ENCODE data around the gene CSRP2. TPM values are rescaled to one million over a fixed set of nuclear protein-coding genes. Genes with fewer than 3 reads are reported as not detected.

CSRP2 gene
- total RNA-seq, 1 experiment from 2014 or later = 158 TPM

DNA sequence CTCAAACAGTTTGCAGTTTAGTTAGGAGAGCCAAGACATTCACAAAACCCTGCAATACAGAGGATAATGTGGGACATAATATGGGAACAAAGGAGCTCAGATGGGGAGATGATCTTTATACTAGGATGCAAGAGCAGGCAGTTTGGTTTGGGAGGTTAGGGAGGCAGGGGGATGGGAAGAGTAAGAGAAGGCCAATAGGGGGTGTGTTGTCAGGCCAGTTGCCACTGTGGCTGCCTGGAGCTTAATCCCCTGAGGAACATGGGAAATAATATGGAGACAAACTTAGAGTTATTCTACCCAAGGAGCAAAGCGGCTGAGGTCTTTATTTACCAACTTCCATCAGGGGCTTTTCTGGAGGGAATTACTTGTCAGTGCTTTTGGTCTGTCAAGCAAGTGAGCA lies 10.0 kb upstream of the CSRP2 start:
- Histone ChIP-seq H2BK20ac (ENCODE audit: low read depth, low read length, poor library complexity, severe bottlenecking) (no peak overlapping the region), H3K9ac (ENCODE audit: extremely low read depth, insufficient read length, low read length) (no peak overlapping the region), H3T11ph (ENCODE audit: low read length) (no peak overlapping the region), H4K8ac (replicated peaks; ENCODE audit: insufficient read length, low read depth, low read length) (no peak overlapping the region), H3K4me2 (ENCODE audit: insufficient read depth, insufficient read length, low read length) (no peak overlapping the region), H3K79me1 (ENCODE audit: insufficient read depth, low read depth, low read length, poor library complexity, severe bottlenecking) (no peaks in the 10 kb centered on the region), H3K4me1 (ENCODE audit: insufficient read depth, low read length) (peaks cover 3% of the 10 kb centered on the region; the same call in 1 of the 2 replicates), H2BK120ac (ENCODE audit: low read depth, low read length, poor library complexity, severe bottlenecking) (no peak overlapping the region), H4K20me1 (ENCODE audit: control insufficient read depth, insufficient read depth, insufficient read length) (no peaks in the 10 kb centered on the region), H3K9me3 (ENCODE audit: control insufficient read depth, low read depth, low read length) (no peaks in the 10 kb centered on the region), H4K5ac (ENCODE audit: insufficient read length, low read depth, low read length) (no peak overlapping the region), H2AK5ac (ENCODE audit: insufficient read length, low read length) (no peak overlapping the region), H2BK5ac (ENCODE audit: insufficient read length, low read length) (no peak overlapping the region), H3K18ac (ENCODE audit: insufficient read length, low read depth, low read length) (no peak overlapping the region), H4K91ac (ENCODE audit: insufficient read length, low read depth, low read length) (no peak overlapping the region), H3K27ac (ENCODE audit: insufficient read length, low read depth, low read length) (no peak overlapping the region), H2BK15ac (ENCODE audit: low read depth, low read length) (no peak overlapping the region), H3K14ac (ENCODE audit: insufficient read depth, low read length) (no peak overlapping the region), H3K79me2 (ENCODE audit: insufficient read depth, low read length) (no peaks in the 10 kb centered on the region), H3K27me3 (ENCODE audit: insufficient read depth, low read length) (no peaks in the 10 kb centered on the region), H3K23me2 (ENCODE audit: insufficient read length, low read depth, low read length, poor library complexity, severe bottlenecking) (no peaks in the 10 kb centered on the region), H3K56ac (ENCODE audit: insufficient read length, low read depth, low read length) (no peak overlapping the region), H3K4ac (ENCODE audit: low read depth, low read length) (no peak overlapping the region), H2BK12ac (ENCODE audit: insufficient read length, low read depth, low read length) (no peak overlapping the region), H3K23ac (ENCODE audit: insufficient read length, low read depth, low read length) (no peak overlapping the region), H2AFZ (ENCODE audit: low read length) (no peak overlapping the region)
- Mint-ChIP-seq H3K27me3 (ENCODE audit: low read depth) (peaks cover 1% of the 10 kb centered on the region), H3K27ac (no peak overlapping the region), H3K9me3 (peaks cover 5 to 7% of the 10 kb centered on the region in 2 experiments; a peak in 4 of 5 replicates), H3K36me3 (ENCODE audit: insufficient read depth in 1 of 3, low read depth in 3 of 3) (peaks cover 0 to 3% (median 2%) of the 10 kb centered on the region in 3 experiments; a peak in 3 of 7 replicates), H3K4me1 (peaks cover 13 to 30% of the 10 kb centered on the region in 2 experiments), H3K4me3 (no peak overlapping the region)
- no peak for DNase-seq
- WGBS (ENCODE audit: extremely low coverage, insufficient read length, low lambda C conversion rate) = no CpG with 5 or more reads among the region's 1 CpG
- TF ChIP-seq, protein P1, sequence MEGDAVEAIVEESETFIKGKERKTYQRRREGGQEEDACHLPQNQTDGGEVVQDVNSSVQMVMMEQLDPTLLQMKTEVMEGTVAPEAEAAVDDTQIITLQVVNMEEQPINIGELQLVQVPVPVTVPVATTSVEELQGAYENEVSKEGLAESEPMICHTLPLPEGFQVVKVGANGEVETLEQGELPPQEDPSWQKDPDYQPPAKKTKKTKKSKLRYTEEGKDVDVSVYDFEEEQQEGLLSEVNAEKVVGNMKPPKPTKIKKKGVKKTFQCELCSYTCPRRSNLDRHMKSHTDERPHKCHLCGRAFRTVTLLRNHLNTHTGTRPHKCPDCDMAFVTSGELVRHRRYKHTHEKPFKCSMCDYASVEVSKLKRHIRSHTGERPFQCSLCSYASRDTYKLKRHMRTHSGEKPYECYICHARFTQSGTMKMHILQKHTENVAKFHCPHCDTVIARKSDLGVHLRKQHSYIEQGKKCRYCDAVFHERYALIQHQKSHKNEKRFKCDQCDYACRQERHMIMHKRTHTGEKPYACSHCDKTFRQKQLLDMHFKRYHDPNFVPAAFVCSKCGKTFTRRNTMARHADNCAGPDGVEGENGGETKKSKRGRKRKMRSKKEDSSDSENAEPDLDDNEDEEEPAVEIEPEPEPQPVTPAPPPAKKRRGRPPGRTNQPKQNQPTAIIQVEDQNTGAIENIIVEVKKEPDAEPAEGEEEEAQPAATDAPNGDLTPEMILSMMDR (conservative IDR thresholded peaks at IDR 0.05) = no peak

Data from H9 (cell line).